GM12878 (cell line): ENCODE data around the gene LRRC14B. TPM values are rescaled to one million over a fixed set of nuclear protein-coding genes. Genes with fewer than 3 reads are reported as not detected.

Experiments
- ATAC-seq: fragments of 200-7000 bp; cut with Tn5 transposase; 3 replicates; pipeline ENCODE4 v1.9.1; 2020; ENCODE audit warnings: mild to moderate bottlenecking, moderate library complexity
- BruUV-seq: library from RNA; stranded (reverse); fragments of 400-500 nt; replicated peaks from 2 replicates; lab custom pipeline; 2021; lab: Mats Ljungman, UMichigan
- CTCF ChIA-PET: fragments of 300-600 bp; sonication (Branson Sonifier 250); formaldehyde crosslinking; extraction: SDS; loops from one replicate; lab custom pipeline; 2021; ENCODE audit warnings: inconsistent platforms; lab: Yijun Ruan, JAX
- POLR2A ChIA-PET: fragments of 350-600 bp; formaldehyde crosslinking; extraction: SDS; loops from one replicate; lab custom pipeline; 2021; ENCODE audit warnings: inconsistent platforms; lab: Charles Lee
- RAD21 ChIA-PET: fragments of 300-600 bp; sonication (Branson Sonifier 250); formaldehyde crosslinking; loops from one replicate; lab custom pipeline; 2023; ENCODE audit warnings: antibody characterized with exemption; ENCODE audit not compliant: unreplicated experiment; lab: Charles Lee
- SMC1A ChIA-PET: fragments of 300-600 bp; sonication (Branson Sonifier 250); formaldehyde crosslinking; loops from one replicate; lab custom pipeline; 2023; ENCODE audit not compliant: unreplicated experiment, uncharacterized antibody; lab: Charles Lee
- DNase-seq: peaks from one replicate; pipeline ENCODE4 v3.0.0-alpha.2; 2011; ENCODE audit warnings: low read depth, low spot score
- FAIRE-seq: peaks from 3 replicates; lab custom pipeline; 2011; peaks lifted over from hg19 to GRCh38; lab: Jason Lieb, UNC
- H2AFZ ChIP-seq: 2 replicates; pipeline ENCODE4 v1.6.0; 2011; ENCODE audit warnings: low read depth, low read length, control low read depth; ENCODE audit not compliant: control insufficient read depth
- H3K27ac ChIP-seq: 2 replicates; pipeline ENCODE4 v1.5.1; 2011; ENCODE audit warnings: control low read depth; ENCODE audit not compliant: control insufficient read depth, insufficient read depth
- H3K27me3 ChIP-seq, 2 experiments: replicated peaks in 1 of 2; 2 replicates each; pipeline versions ENCODE4 v1.6.0 to v1.6.1; 2011; ENCODE audit warnings: low read length in 1 of 2; ENCODE audit not compliant: control insufficient read depth in 2 of 2, insufficient read depth in 2 of 2
- H3K36me3 ChIP-seq, 2 experiments: 2 replicates each; pipeline ENCODE4 v1.5.1; 2011; ENCODE audit warnings: low read length in 1 of 2; ENCODE audit not compliant: control insufficient read depth in 2 of 2, insufficient read depth in 2 of 2
- H3K4me1 ChIP-seq: 2 replicates; pipeline ENCODE4 v1.6.1; 2011; ENCODE audit warnings: mild to moderate bottlenecking, low read length, moderate library complexity, mixed read lengths; ENCODE audit not compliant: control insufficient read depth, insufficient read depth
- H3K4me2 ChIP-seq: 2 replicates; pipeline ENCODE4 v1.6.0; 2011; ENCODE audit warnings: control low read depth; ENCODE audit not compliant: control insufficient read depth, insufficient read depth
- H3K4me3 ChIP-seq: fragments of 200-600 bp; sonication (generic); 2 replicates; pipeline ENCODE4 v1.5.1; 2016
- H3K79me2 ChIP-seq: 2 replicates; pipeline ENCODE4 v1.6.0; 2011; ENCODE audit warnings: low read length; ENCODE audit not compliant: control insufficient read depth, insufficient read depth
- H3K9ac ChIP-seq: 2 replicates; pipeline ENCODE4 v1.8.0; 2011; ENCODE audit warnings: low read length, control low read depth, mixed read lengths; ENCODE audit not compliant: control insufficient read depth, insufficient read depth
- H3K9me3 ChIP-seq: replicated peaks from 3 replicates; pipeline ENCODE4 v1.5.1; 2011; ENCODE audit warnings: mild to moderate bottlenecking, low read length; ENCODE audit not compliant: control insufficient read depth, insufficient read depth
- H4K20me1 ChIP-seq: 2 replicates; pipeline ENCODE4 v1.6.0; 2011; ENCODE audit not compliant: control insufficient read depth, insufficient read depth
- CBX3 ChIP-seq: fragments of 200-600 bp; sonication (generic); IDR thresholded peaks from 2 replicates; pipeline ENCODE4 v1.6.1; 2016; ENCODE audit warnings: low read depth, borderline replicate concordance
- CHD4 ChIP-seq: fragments of 200-600 bp; sonication (generic); IDR thresholded peaks from 2 replicates; pipeline ENCODE4 v1.6.1; 2016; ENCODE audit warnings: mild to moderate bottlenecking
- CUX1 ChIP-seq: IDR thresholded peaks from 2 replicates; pipeline ENCODE4 v1.6.1; 2012; ENCODE audit warnings: improper control_type of control experiment, low read depth, low read length; ENCODE audit not compliant: insufficient replicate concordance
- E4F1 ChIP-seq: fragments of 450-650 bp; IDR thresholded peaks from 2 replicates; pipeline ENCODE4 v1.6.1; 2018; ENCODE audit warnings: borderline replicate concordance, mild to moderate bottlenecking; ENCODE audit not compliant: partially characterized antibody
- HDAC6 ChIP-seq: fragments of 200-600 bp; sonication (generic); IDR thresholded peaks from one replicate; pipeline ENCODE4 v1.8.0; 2017; ENCODE audit warnings: antibody characterized with exemption; ENCODE audit not compliant: unreplicated experiment
- KLF5 ChIP-seq: fragments of 450-650 bp; IDR thresholded peaks from 2 replicates; pipeline ENCODE4 v1.6.1; 2014; ENCODE audit warnings: mild to moderate bottlenecking; ENCODE audit not compliant: partially characterized antibody
- MTA3 ChIP-seq: IDR thresholded peaks from 2 replicates; pipeline ENCODE4 v1.6.1; 2012; ENCODE audit warnings: low read length, inconsistent platforms, borderline replicate concordance
- MXI1 ChIP-seq: fragments of 150-350 bp; IDR thresholded peaks from 2 replicates; pipeline ENCODE4 v1.6.1; 2011; ENCODE audit warnings: low read depth, mild to moderate bottlenecking, inconsistent platforms, low read length, improper control_type of control experiment
- NBN ChIP-seq: fragments of 450-650 bp; IDR thresholded peaks from 2 replicates; pipeline ENCODE4 v1.6.1; 2016
- NKRF ChIP-seq: fragments of 450-650 bp; conservative IDR thresholded peaks from 2 replicates; pipeline ENCODE4 v1.6.1; 2017; ENCODE audit warnings: mild to moderate bottlenecking, moderate library complexity
- NR2F1 ChIP-seq: fragments of 450-650 bp; conservative IDR thresholded peaks from 2 replicates; pipeline ENCODE4 v1.6.1; 2017; ENCODE audit warnings: mild to moderate bottlenecking
- RAD51 ChIP-seq: fragments of 450-650 bp; IDR thresholded peaks from 2 replicates; pipeline ENCODE4 v1.6.1; 2016; ENCODE audit warnings: moderate library complexity, mild to moderate bottlenecking, inconsistent platforms
- SRF ChIP-seq, 2 experiments: IDR thresholded peaks; 2 replicates each; pipeline ENCODE4 v1.6.1; 2011; ENCODE audit warnings: low read depth in 2 of 2, low read length in 2 of 2, mild to moderate bottlenecking in 1 of 2, moderate library complexity in 1 of 2
- TAF1 ChIP-seq: IDR thresholded peaks from 2 replicates; pipeline ENCODE4 v1.6.1; 2011; ENCODE audit warnings: mild to moderate bottlenecking, low read depth, low read length, borderline replicate concordance
- TARDBP ChIP-seq: IDR thresholded peaks from 2 replicates; pipeline ENCODE4 v1.6.1; 2016; ENCODE audit warnings: borderline replicate concordance
- WRNIP1 ChIP-seq: IDR thresholded peaks from 2 replicates; pipeline ENCODE4 v1.6.1; 2011; ENCODE audit warnings: low read depth, low read length, improper control_type of control experiment, borderline replicate concordance
- ZBED1 ChIP-seq: IDR thresholded peaks from 2 replicates; pipeline ENCODE4 v1.6.1; 2016; ENCODE audit warnings: borderline replicate concordance
- WGBS: methylation state at CpG from one replicate; pipeline ENCODE4 v1.1.6; 2016; ENCODE audit warnings: low lambda C conversion rate; ENCODE audit not compliant: insufficient replicate concordance, insufficient coverage; ENCODE audit errors: missing lambda C conversion rate; 5-methylcytosine and 5-hydroxymethylcytosine counted together
- in situ Hi-C: fragments of 300-500 bp; cut with MboI; formaldehyde crosslinking; loops from 9 replicates; pipeline ENCODE4 v1.14.3; 2018; ENCODE audit warnings: mixed read lengths
- intact Hi-C: fragments of 100-400 bp; cut with micrococcal nuclease; formaldehyde crosslinking; loops from one replicate; pipeline ENCODE4 v1.14.2; 2022; ENCODE audit not compliant: unreplicated experiment
- polyA plus RNA-seq, 11 experiments: library from polyadenylated mRNA; depleted of rRNA in 4 of 11; unstranded in 6 of 11; stranded (reverse) in 5 of 11; fragments of >200 nt; fragmentation: Nextera tagmentation in 4 of 11; fragmentation: Illumina TruSeq in 1 of 11; extraction: Ambion mirVana in 4 of 11; extraction: Trizol in 1 of 11; gene quantifications; 1 replicate in 1 of 11; 2 replicates in 10 of 11; pipeline versions ENCODE4 v1.2.1 to v1.2.3, GENCODE V29; 2011 to 2016; ENCODE audit warnings: inconsistent platforms in 2 of 11, missing spikeins in 2 of 11, low read depth in 1 of 11
- total RNA-seq, 4 experiments: library from RNA; depleted of rRNA in 3 of 4; stranded (reverse); fragments of >200 nt in 3 of 4; fragmentation: Illumina TruSeq in 1 of 4; extraction: Trizol in 1 of 4; gene quantifications; 2 replicates each; pipeline versions ENCODE4 v1.2.1 to v1.2.3, GENCODE V29; 2013 to 2021

The LRRC14B gene
- total and polyA plus RNA-seq, 10 of the 15 experiments (the other 5 are each of a cell fraction or from before 2014, with no cell fraction given): 0.06 to 0.31 (median 0.13) TPM; not detected in 5

- FAIRE-seq (no peak), ATAC-seq (no peak), DNase-seq (no peak)
- SMC1A ChIA-PET: no interaction called here
- no peak overlapping the region for H3K9ac ChIP-seq
- POLR2A ChIA-PET: no interaction called here
- CTCF ChIA-PET: interaction anchor here (1.7 kb wide), 1 partner anchor 16 kb away, joined by 4 read pairs; no protein-coding TSS in a partner anchor
- H3K36me3 ChIP-seq: peaks cover 6 to 8% of the 10 kb centered on the region in 2 experiments; a peak in 3 of 4 replicates
- no peaks in the 10 kb centered on the region for H3K4me1 ChIP-seq
- no peaks in the 10 kb centered on the region; the same call in 1 of the 2 replicates for H4K20me1 ChIP-seq
- intact Hi-C loops (no loop called here), in situ Hi-C loops (no loop called here)
- WGBS: 95% methylated on average over 6 of the region's 6 CpGs
- no TSS peak for BruUV-seq
- no peaks in the 10 kb centered on the region for H3K79me2 ChIP-seq
- H3K4me2 ChIP-seq: no peak overlapping the region
- H3K27me3 ChIP-seq: no peaks in the 10 kb centered on the region
- H2AFZ ChIP-seq: no peak overlapping the region
- H3K9me3 ChIP-seq: no peaks in the 10 kb centered on the region
- no peak overlapping the region for H3K27ac ChIP-seq
- RAD21 ChIA-PET: no interaction called here
- no peak overlapping the region for H3K4me3 ChIP-seq
- no peak for TF ChIP-seq CBX3
- TF ChIP-seq SRF (IDR thresholded peaks at IDR 0.05; ENCODE audit: low read depth in 2 of 2, low read length in 2 of 2): no peak
- TF ChIP-seq CHD4: no peak
- TF ChIP-seq CUX1: no peak
- no peak for TF ChIP-seq TARDBP
- TF ChIP-seq MTA3: no peak
- no peak for TF ChIP-seq ZBED1
- TF ChIP-seq WRNIP1: no peak
- TF ChIP-seq MXI1: no peak
- no peak for TF ChIP-seq E4F1
- no peak for TF ChIP-seq RAD51
- no peak for TF ChIP-seq NKRF
- TF ChIP-seq HDAC6: no peak
- TF ChIP-seq TAF1: no peak
- TF ChIP-seq KLF5: no peak
- no peak for TF ChIP-seq NR2F1
- TF ChIP-seq NBN: no peak
These were observed 12.7 kb downstream of the LRRC14B start for GRCh38 chr5:204001-204400.
